Mesenchymal stem cell (in vitro differentiated cells and primary cell): ENCODE results near the gene EEF1B2.

Experiments used
- DNase-seq: peaks from one replicate; pipeline ENCODE4 v3.0.0-alpha.2; 2013
- H2AFZ ChIP-seq: one replicate; pipeline ENCODE4 v1.6.1; 2013; ENCODE audit warnings: low read depth, mild to moderate bottlenecking, control low read depth, inconsistent platforms, low read length, moderate library complexity
- H2AK5ac ChIP-seq: 2 replicates; pipeline ENCODE4 v1.6.1; 2013; ENCODE audit warnings: low read length, moderate library complexity, mild to moderate bottlenecking, inconsistent platforms; ENCODE audit not compliant: severe bottlenecking
- H2BK120ac ChIP-seq: one replicate; pipeline ENCODE4 v1.6.1; 2013; ENCODE audit warnings: low read depth, mild to moderate bottlenecking, inconsistent platforms, low read length, moderate library complexity
- H2BK12ac ChIP-seq, 2 experiments: one replicate each; pipeline ENCODE4 v1.6.1; 2013; ENCODE audit warnings: inconsistent platforms in 2 of 2, low read length in 2 of 2, mild to moderate bottlenecking in 2 of 2, moderate library complexity in 2 of 2, control low read depth in 1 of 2
- H2BK15ac ChIP-seq: one replicate; pipeline ENCODE4 v1.6.1; 2013; ENCODE audit warnings: mild to moderate bottlenecking, low read depth, inconsistent platforms; ENCODE audit not compliant: poor library complexity, severe bottlenecking
- H2BK5ac ChIP-seq: 2 replicates; pipeline ENCODE4 v1.6.1; 2013; ENCODE audit warnings: low read depth, mild to moderate bottlenecking, low read length, control low read depth, inconsistent platforms; ENCODE audit not compliant: poor library complexity, severe bottlenecking
- H3K14ac ChIP-seq, 2 experiments: one replicate each; pipeline ENCODE4 v1.6.1; 2013; ENCODE audit warnings: inconsistent platforms in 2 of 2, low read length in 2 of 2, control low read depth in 1 of 2, mild to moderate bottlenecking in 1 of 2, moderate library complexity in 1 of 2
- H3K18ac ChIP-seq, 2 experiments: one replicate each; pipeline ENCODE4 v1.6.1; 2013; ENCODE audit warnings: inconsistent platforms in 2 of 2, low read length in 2 of 2, control low read depth in 1 of 2, low read depth in 1 of 2, mild to moderate bottlenecking in 1 of 2
- H3K23ac ChIP-seq, 2 experiments: one replicate each; pipeline ENCODE4 v1.6.1; 2013; ENCODE audit warnings: inconsistent platforms in 2 of 2, low read length in 2 of 2, mild to moderate bottlenecking in 2 of 2, moderate library complexity in 2 of 2, control low read depth in 1 of 2
- H3K27ac ChIP-seq: 2 replicates; pipeline ENCODE4 v1.5.1; 2013; ENCODE audit warnings: mild to moderate bottlenecking, moderate library complexity, low read length, control low read depth, inconsistent platforms; ENCODE audit not compliant: poor library complexity, severe bottlenecking
- H3K27me3 ChIP-seq, 2 experiments: 2 replicates each; pipeline versions ENCODE4 v1.6.1 to v1.7.0; 2013; ENCODE audit warnings: low read length in 2 of 2, mild to moderate bottlenecking in 2 of 2, moderate library complexity in 2 of 2, control low read depth in 1 of 2, inconsistent platforms in 1 of 2; ENCODE audit not compliant: control insufficient read depth in 1 of 2, insufficient read depth in 1 of 2
- H3K36me3 ChIP-seq, 2 experiments: 2 replicates each; pipeline versions ENCODE4 v1.6.1 to v1.7.0; 2013; ENCODE audit warnings: low read length in 2 of 2, control low read depth in 1 of 2, inconsistent platforms in 1 of 2, low read depth in 1 of 2, mild to moderate bottlenecking in 1 of 2; ENCODE audit not compliant: insufficient read depth in 2 of 2, control insufficient read depth in 1 of 2
- H3K4ac ChIP-seq, 2 experiments: one replicate each; pipeline ENCODE4 v1.6.1; 2013; ENCODE audit warnings: inconsistent platforms in 2 of 2, low read length in 2 of 2, mild to moderate bottlenecking in 2 of 2, moderate library complexity in 2 of 2, control low read depth in 1 of 2, low read depth in 1 of 2
- H3K4me1 ChIP-seq: 2 replicates; pipeline ENCODE4 v1.6.1; 2013; ENCODE audit warnings: low read depth, low read length, control low read depth; ENCODE audit not compliant: control insufficient read depth, insufficient read depth
- H3K4me2 ChIP-seq: 2 replicates; pipeline ENCODE4 v1.6.1; 2013; ENCODE audit warnings: low read length, mild to moderate bottlenecking, inconsistent platforms; ENCODE audit not compliant: poor library complexity, severe bottlenecking
- H3K4me3 ChIP-seq, 2 experiments: 2 replicates each; pipeline versions ENCODE4 v1.5.1 to v1.7.0; 2013; ENCODE audit warnings: low read length in 2 of 2, mild to moderate bottlenecking in 2 of 2, control low read depth in 1 of 2, low read depth in 1 of 2; ENCODE audit not compliant: insufficient read depth in 1 of 2
- H3K79me1 ChIP-seq: replicated peaks from 2 replicates; pipeline ENCODE4 v1.6.1; 2013; ENCODE audit warnings: mild to moderate bottlenecking, control low read depth, low read length, inconsistent platforms; ENCODE audit not compliant: poor library complexity, severe bottlenecking
- H3K9ac ChIP-seq: 2 replicates; pipeline ENCODE4 v1.7.0; 2013; ENCODE audit warnings: mild to moderate bottlenecking, low read length, moderate library complexity
- H3K9me3 ChIP-seq: 2 replicates; pipeline ENCODE4 v1.7.0; 2013; ENCODE audit warnings: mild to moderate bottlenecking, low read length; ENCODE audit not compliant: control insufficient read depth
- H4K8ac ChIP-seq: one replicate; pipeline ENCODE4 v1.6.1; 2013; ENCODE audit warnings: inconsistent platforms, mild to moderate bottlenecking, low read length, moderate library complexity
- H4K91ac ChIP-seq: one replicate; pipeline ENCODE4 v1.6.1; 2013; ENCODE audit warnings: mild to moderate bottlenecking, low read length, inconsistent platforms
- WGBS: methylation state at CpG from one replicate; pipeline ENCODE4 v1.1.7; 2013; ENCODE audit warnings: mixed read lengths; 5-methylcytosine and 5-hydroxymethylcytosine counted together

EEF1B2 gene

GRCh38 chr2:206143451-206143850, 16.2 kb upstream of the EEF1B2 start:
- no peaks in the 10 kb centered on the region for H3K27me3 ChIP-seq
- no peak overlapping the region for H2AK5ac ChIP-seq
- no peak overlapping the region for H2BK12ac ChIP-seq
- H4K8ac ChIP-seq = no peak overlapping the region
- H3K9me3 ChIP-seq = no peaks in the 10 kb centered on the region
- no peaks in the 10 kb centered on the region for H3K4me1 ChIP-seq
- DNase-seq = no peak
- no peak overlapping the region for H2BK15ac ChIP-seq
- H2AFZ ChIP-seq = no peak overlapping the region
- H4K91ac ChIP-seq = no peak overlapping the region
- H3K4ac ChIP-seq = no peak overlapping the region
- no peak overlapping the region for H3K27ac ChIP-seq
- H3K36me3 ChIP-seq = peaks cover 47 to 94% of the 10 kb centered on the region in 2 experiments
- H3K4me3 ChIP-seq = no peak overlapping the region
- WGBS = 100% methylated on average over 3 of the region's 4 CpGs
- no peak overlapping the region for H3K14ac ChIP-seq
- H3K23ac ChIP-seq = no peak overlapping the region
- no peak overlapping the region for H3K9ac ChIP-seq
- peaks cover 21% of the 10 kb centered on the region for H3K79me1 ChIP-seq
- no peak overlapping the region for H2BK5ac ChIP-seq
- no peak overlapping the region for H3K18ac ChIP-seq
- no peak overlapping the region for H2BK120ac ChIP-seq
- no peak overlapping the region for H3K4me2 ChIP-seq

- H3K9me3 ChIP-seq = no peaks in the 10 kb centered on the region
- no peak overlapping the region for H2AFZ ChIP-seq
- H2BK15ac ChIP-seq = no peak overlapping the region
- H2BK120ac ChIP-seq = no peak overlapping the region
- H3K36me3 ChIP-seq = peaks cover 40 to 96% of the 10 kb centered on the region in 2 experiments
- H3K14ac ChIP-seq = no peak overlapping the region
- H3K27ac ChIP-seq = no peak overlapping the region
- no peak overlapping the region for H3K4ac ChIP-seq
- no peaks in the 10 kb centered on the region for H3K4me1 ChIP-seq
- no peak overlapping the region for H3K18ac ChIP-seq
- WGBS = no CpG with 5 or more reads among the region's 2 CpGs
- H3K9ac ChIP-seq = no peak overlapping the region
- H4K8ac ChIP-seq = no peak overlapping the region
- no peak overlapping the region for H2BK5ac ChIP-seq
- H3K27me3 ChIP-seq = no peaks in the 10 kb centered on the region
- H3K79me1 ChIP-seq = peaks cover 18% of the 10 kb centered on the region
- H2AK5ac ChIP-seq = no peak overlapping the region
- no peak for DNase-seq
- no peak overlapping the region for H2BK12ac ChIP-seq
- no peak overlapping the region for H3K23ac ChIP-seq
- H4K91ac ChIP-seq = no peak overlapping the region
- no peak overlapping the region for H3K4me2 ChIP-seq
- H3K4me3 ChIP-seq = no peak overlapping the region
These were observed 15.3 kb upstream of the EEF1B2 start for GRCh38 chr2:206144383-206144782.

GRCh38 chr2:206145665-206146064, 14.0 kb upstream of the EEF1B2 start:
- H2BK12ac ChIP-seq = no peak overlapping the region
- H3K4me2 ChIP-seq = no peak overlapping the region
- no peaks in the 10 kb centered on the region for H3K9me3 ChIP-seq
- H2BK15ac ChIP-seq = no peak overlapping the region
- 83% methylated on average over 4 of the region's 5 CpGs for WGBS
- H2BK5ac ChIP-seq = no peak overlapping the region
- H3K14ac ChIP-seq = no peak overlapping the region
- peaks cover 33 to 96% of the 10 kb centered on the region in 2 experiments for H3K36me3 ChIP-seq
- H3K79me1 ChIP-seq = peaks cover 16% of the 10 kb centered on the region
- H3K4me1 ChIP-seq = no peaks in the 10 kb centered on the region
- no peak overlapping the region for H3K4me3 ChIP-seq
- no peak overlapping the region for H2AK5ac ChIP-seq
- no peak overlapping the region for H3K27ac ChIP-seq
- no peak overlapping the region for H3K18ac ChIP-seq
- H2BK120ac ChIP-seq = no peak overlapping the region
- no peak overlapping the region for H3K9ac ChIP-seq
- no peaks in the 10 kb centered on the region for H3K27me3 ChIP-seq
- H3K23ac ChIP-seq = no peak overlapping the region
- H4K8ac ChIP-seq = no peak overlapping the region
- H4K91ac ChIP-seq = no peak overlapping the region
- no peak overlapping the region for H2AFZ ChIP-seq
- no peak for DNase-seq
- no peak overlapping the region for H3K4ac ChIP-seq

GRCh38 chr2:206149330-206149729, 10.4 kb upstream of the EEF1B2 start:
- H3K4me3 ChIP-seq = no peak overlapping the region
- H3K18ac ChIP-seq = no peak overlapping the region
- H4K8ac ChIP-seq = no peak overlapping the region
- no peaks in the 10 kb centered on the region for H3K9me3 ChIP-seq
- no peak for DNase-seq
- H2BK15ac ChIP-seq = no peak overlapping the region
- no peak overlapping the region for H2AK5ac ChIP-seq
- H3K4me1 ChIP-seq = no peaks in the 10 kb centered on the region
- no peak overlapping the region for H3K4ac ChIP-seq
- H3K27ac ChIP-seq = no peak overlapping the region
- peaks cover 18 to 80% of the 10 kb centered on the region in 2 experiments for H3K36me3 ChIP-seq
- no peak overlapping the region for H3K23ac ChIP-seq
- WGBS = 83% methylated on average over 1 of the region's 1 CpG
- H2AFZ ChIP-seq = no peak overlapping the region
- no peak overlapping the region for H3K4me2 ChIP-seq
- H3K79me1 ChIP-seq = peaks cover 16% of the 10 kb centered on the region
- no peak overlapping the region for H3K9ac ChIP-seq
- no peak overlapping the region for H3K14ac ChIP-seq
- no peaks in the 10 kb centered on the region for H3K27me3 ChIP-seq
- H4K91ac ChIP-seq = no peak overlapping the region
- H2BK120ac ChIP-seq = no peak overlapping the region
- no peak overlapping the region for H2BK5ac ChIP-seq
- H2BK12ac ChIP-seq = no peak overlapping the region
